ENCODE data around the gene S100A13. TPM values are rescaled to one million over a fixed set of nuclear protein-coding genes. Genes with fewer than 3 reads are reported as not detected.
A peak's percentile ranks its signal among the peaks of the same experiment; 100 is the strongest.

The S100A13 gene
- total RNA-seq, 1 experiment from 2014 or later, result 143 TPM

DNA sequence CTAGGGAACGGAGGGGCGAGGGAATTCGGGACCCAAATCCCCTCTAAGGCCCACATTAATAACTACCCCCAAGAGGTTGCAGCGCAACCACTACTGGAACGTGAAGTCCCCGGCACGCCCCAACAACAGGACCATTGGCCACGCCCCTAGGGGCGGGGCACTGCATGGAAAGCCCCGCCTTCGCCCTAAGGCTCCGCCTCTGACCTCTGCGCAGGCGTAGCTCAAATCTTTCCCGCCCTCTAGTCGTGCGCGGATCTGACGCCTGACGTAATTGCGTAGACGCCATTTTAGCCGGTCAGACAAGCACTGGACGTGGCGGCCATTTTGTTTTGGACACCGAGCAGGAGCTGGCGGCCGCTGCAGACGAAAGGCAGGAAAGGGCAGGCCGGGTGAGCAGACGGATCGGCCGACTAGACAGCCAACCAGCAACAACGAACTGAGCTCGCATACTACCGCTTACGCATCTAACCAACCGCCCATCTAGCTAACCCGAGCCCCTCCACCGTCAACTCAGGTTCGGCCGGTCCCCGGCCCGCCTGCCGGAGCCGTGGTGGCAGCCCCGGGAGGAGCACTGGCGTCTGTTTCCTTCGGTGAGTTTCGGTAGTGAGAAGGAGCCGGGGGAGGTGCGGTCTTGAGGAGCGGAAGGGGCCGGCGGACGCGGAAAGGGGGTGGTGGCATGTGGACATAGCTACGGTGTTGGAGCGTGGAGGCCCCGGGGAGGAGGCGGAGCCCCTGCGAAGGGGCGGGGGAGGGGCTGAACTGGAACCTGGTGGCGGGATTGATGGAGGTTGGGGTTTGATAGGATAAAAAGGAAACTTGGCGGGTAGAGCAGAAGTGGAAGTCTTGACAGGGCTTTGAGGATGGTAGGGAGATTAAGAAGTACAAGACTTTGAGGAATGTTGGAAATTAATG, 6.7 kb upstream of the S100A13 start, which contains the start of gene CHTOP:
Gene CHTOP (plus strand): TSS at position 313 of the 912 bp plus-strand sequence. CDS start 2,523 bp downstream, outside the sequence.
- Histone ChIP-seq H3K9me3 (no peaks in the 10 kb centered on the region), H3K4me3 (peak within 1 kb of the TSS; percentile 99), H3K27me3 (no peaks in the 10 kb centered on the region), H3K36me3 (peaks cover 45% of the 10 kb centered on the region)
- peak; percentile 97 for DNase-seq

DNA sequence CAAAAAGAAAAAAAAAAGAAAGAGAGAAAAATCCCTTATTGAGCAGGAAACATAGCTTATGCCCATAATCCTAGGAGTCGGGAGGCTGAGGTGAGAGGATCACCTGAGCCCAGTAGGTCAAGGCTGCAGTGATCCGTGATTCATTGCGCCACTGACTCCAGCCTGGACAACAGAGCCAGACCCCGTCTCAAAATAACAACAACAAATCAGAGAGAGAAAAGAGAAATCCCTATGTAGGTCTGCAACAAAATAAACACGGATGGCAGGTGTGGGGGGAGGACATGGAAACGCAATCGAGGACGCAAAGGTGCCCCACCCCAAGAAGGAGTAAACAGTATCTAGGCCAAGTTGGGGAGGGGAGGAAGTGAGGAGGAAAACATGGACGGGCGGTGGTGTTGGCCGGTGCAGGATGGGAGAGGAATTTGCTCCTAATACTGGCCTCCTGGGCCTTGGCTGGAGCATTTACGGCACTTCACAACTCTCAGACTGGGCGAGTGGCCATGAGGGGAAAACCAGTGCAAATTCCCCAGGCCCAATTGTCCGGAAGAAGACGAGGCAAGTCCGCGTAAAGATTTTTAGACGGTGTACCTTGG, 6.0 kb upstream of the S100A13 start:
- Histone ChIP-seq H3K4me3 (peak overlapping the region; percentile 99), H3K27me3 (no peaks in the 10 kb centered on the region), H3K9me3 (no peaks in the 10 kb centered on the region), H3K36me3 (peaks cover 37% of the 10 kb centered on the region)
- peak; percentile 80 for DNase-seq

DNA sequence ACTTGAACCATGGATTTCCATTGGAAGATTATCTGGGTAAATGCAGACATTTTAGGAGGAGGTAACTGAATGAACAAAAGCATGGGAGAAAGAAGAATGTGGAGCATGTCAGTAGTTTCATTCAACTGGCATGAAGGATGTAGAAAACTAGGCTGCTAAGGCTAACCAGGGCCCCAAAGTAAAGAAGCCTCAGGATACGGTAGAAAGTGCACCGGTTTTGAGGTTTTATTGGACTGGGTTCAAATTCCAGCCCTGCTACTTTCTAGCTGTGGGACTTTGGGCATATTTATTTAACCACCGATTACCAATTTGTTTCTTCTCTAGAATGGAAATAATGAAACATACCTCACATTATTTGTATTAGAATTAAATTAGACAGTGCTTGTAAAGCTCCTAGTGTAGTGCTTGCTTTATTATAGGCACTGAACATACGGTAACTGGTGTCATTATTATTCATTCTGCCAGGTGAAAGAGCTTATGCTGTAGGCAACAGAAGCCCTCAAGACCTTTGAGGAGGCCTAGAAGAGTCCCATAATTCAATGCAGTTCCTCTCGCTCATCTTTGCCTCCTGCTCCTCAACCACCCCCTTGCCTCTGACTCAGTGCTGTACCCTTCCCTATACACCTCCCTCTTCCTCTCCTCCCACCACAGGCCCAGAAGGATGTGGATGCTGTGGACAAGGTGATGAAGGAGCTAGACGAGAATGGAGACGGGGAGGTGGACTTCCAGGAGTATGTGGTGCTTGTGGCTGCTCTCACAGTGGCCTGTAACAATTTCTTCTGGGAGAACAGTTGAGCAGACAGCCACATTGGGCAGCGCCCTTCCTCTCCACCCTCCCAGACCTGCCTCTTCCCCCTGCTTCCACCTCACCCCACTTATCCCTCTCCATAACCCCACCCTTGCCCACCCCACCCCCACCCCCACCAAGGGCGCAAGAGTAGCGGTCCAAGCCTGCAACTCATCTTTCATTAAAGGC, 4.0 kb upstream of the S100A13 start:
- DNase-seq, result no peak

GRCh38 chr1:153630384-153630783, 3.1 kb upstream of the S100A13 start:
- no peak for DNase-seq
- H3K36me3 ChIP-seq, result peaks cover 19% of the 10 kb centered on the region
- no peaks in the 10 kb centered on the region for H3K27me3 ChIP-seq
- H3K4me3 ChIP-seq, result no peak overlapping the region
- H3K9me3 ChIP-seq, result no peaks in the 10 kb centered on the region

More for the DNA sequence above, 4.0 kb upstream of the S100A13 start:
- Histone ChIP-seq H3K36me3 (peaks cover 19% of the 10 kb centered on the region), H3K9me3 (no peaks in the 10 kb centered on the region), H3K4me3 (no peak overlapping the region), H3K27me3 (no peaks in the 10 kb centered on the region)

DNA sequence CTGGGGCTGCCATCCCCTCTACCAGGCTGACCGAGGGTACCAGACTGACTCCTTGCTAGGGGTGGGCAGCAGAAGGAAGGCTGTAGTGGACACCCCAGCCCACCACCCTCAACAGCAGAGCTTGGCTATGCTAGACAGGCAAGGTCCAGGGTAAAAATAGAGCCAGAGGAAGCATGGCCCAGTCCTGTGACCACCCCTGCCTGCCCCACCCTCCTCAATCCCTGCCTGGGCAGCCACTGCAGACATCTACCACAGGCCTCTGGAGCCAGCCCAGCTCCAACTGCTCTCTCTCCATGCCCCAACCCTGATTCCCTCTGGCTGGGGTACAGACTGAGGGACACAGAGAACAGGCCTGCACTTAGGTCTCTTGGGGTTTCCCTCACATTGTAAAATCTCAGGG, 2.7 kb upstream of the S100A13 start:
- Histone ChIP-seq H3K27me3 (no peaks in the 10 kb centered on the region), H3K36me3 (peaks cover 19% of the 10 kb centered on the region), H3K4me3 (no peak overlapping the region), H3K9me3 (no peaks in the 10 kb centered on the region)
- DNase-seq, result no peak

DNA sequence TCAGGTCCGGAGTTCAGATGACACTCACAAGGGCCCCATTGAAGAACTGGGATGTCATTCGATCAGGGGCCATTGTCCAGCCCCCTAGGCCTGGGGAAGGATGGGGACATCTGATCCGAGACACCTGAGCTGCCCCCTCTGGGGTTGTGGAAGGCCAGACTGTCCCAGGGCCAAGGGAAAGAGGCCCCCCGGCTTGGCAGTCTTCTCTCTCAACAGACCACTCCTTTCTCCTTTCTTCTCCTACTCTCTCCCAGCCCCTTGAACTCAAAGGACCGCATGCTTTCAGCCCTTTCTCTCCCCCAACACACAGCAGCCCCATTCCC, 2.0 kb upstream of the S100A13 start:
- DNase-seq, result no peak
- no peaks in the 10 kb centered on the region for H3K9me3 ChIP-seq
- peaks cover 23% of the 10 kb centered on the region for H3K36me3 ChIP-seq
- H3K27me3 ChIP-seq, result no peaks in the 10 kb centered on the region
- H3K4me3 ChIP-seq, result no peak overlapping the region

DNA sequence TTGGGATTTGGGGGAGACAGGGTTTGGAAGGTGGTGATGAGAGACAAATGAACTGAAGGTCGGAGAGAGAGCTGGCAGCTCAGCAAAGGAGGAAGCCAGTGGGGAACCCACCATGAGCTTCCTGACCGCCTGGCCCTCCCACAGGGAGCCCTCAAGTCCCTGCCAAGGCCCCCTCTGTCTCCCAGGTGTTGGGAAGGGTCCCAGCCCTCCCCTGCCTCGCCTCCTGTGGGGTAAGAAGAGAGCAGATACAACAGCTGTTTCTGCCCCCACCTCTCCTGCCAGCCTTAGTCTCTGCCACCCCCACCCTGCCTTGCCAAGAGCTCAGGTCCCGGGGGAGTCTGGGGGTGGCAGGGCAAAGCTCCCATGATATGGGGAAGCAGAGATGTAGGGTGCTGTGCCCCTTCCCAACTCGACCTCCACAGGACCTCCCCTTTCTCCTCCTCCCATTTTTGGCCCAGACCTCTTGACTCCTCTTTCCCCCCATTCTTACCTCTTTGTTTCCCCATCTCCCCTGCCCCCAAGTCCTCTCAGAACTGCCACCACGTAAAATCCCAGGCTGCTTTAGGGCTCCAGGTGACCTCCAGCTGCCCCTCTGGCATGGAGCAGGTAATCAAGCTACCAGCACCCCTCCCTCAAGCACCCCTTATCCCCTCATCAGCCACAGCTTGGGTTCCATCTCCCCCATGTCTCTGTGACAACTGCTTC, 1.5 kb upstream of the S100A13 start:
- no peak for DNase-seq
- H3K4me3 ChIP-seq, result no peak overlapping the region
- H3K36me3 ChIP-seq, result peaks cover 26% of the 10 kb centered on the region
- no peaks in the 10 kb centered on the region for H3K9me3 ChIP-seq
- H3K27me3 ChIP-seq, result no peaks in the 10 kb centered on the region

DNA sequence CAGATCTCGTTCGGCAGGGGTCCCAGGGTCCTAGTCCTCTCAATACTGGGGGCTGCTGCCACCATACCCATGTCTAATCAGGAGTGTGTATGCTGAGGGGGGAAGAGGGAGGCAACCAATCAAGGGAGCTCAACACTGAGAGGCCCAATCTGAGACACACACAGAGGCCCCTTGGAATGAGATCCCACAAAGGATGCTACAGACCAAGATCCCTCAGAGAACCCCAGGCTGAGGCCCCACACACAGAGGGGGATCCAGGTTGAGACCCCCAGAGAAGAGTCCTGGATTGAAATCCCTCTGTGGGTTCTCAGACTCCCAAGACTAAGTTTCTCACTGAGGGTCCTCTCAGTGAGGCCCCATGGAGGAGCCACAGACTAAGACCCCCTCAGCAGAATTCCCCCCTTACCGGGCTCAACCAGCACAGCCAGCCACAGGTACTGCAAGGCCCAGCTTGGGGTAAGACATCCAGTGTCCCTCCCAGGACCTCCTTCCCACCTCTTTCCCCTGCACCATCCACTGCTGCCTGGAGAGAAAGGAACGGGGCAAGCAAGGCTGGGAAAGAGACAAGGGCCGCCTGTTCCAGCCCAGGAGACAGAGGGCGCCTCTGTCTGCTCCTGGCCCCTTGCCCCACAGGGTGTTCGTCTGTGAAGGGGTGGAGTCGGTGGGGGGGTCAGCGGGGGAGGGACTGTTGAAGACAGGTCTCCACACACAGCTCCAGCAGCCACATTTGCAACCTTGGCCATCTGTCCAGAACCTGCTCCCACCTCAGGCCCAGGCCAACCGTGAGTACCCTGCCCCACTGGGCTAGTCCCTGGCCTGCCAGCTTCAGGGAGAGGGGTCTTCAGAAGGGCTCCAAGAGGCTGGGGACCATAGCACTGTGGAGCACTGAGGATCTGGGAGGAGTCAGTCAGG, 666 bp upstream of the S100A13 start, which contains the start of gene S100A1:
Gene S100A1 (plus strand): TSS at position 720 of the 912 bp plus-strand sequence. CDS start 2,088 bp downstream, outside the sequence.
- Histone ChIP-seq H3K27me3 (no peaks in the 10 kb centered on the region), H3K9me3 (no peaks in the 10 kb centered on the region), H3K36me3 (peaks cover 33% of the 10 kb centered on the region), H3K4me3 (peak within 1 kb of the TSS; percentile 56)
- DNase-seq, result peak; percentile 59

- peaks cover 45% of the 10 kb centered on the region for H3K36me3 ChIP-seq
- H3K4me3 ChIP-seq, result peak overlapping the region; percentile 56
- DNase-seq, result no peak
- H3K9me3 ChIP-seq, result no peaks in the 10 kb centered on the region
- no peaks in the 10 kb centered on the region for H3K27me3 ChIP-seq
Measured at GRCh38 chr1:153626477-153626903, 815 bp downstream of the S100A13 start.

- no peak for DNase-seq
- Histone ChIP-seq H3K27me3 (no peaks in the 10 kb centered on the region), H3K9me3 (no peaks in the 10 kb centered on the region), H3K36me3 (peaks cover 56% of the 10 kb centered on the region), H3K4me3 (no peak overlapping the region)
Measured at GRCh38 chr1:153624965-153625611, 2.2 kb downstream of the S100A13 start.

DNA sequence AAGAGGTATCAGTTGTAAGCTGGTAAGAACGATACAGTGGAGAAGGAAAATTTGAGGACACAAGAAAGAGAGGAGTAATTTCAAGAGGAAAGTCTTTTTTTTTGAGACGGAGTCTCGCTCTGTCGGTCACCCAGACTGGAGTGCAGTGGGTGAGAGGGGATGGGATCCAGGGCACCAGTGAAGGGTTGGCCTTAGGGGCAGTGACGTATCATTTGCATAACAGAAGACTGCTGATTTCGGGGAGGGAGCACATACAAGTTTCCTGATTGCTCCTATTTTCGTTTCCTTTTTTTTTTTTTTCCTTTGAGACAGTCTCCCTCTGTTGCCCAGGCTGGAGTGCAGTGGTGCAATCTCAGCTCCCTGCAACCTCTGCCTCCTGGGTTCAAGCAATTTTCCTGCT, 4.2 kb downstream of the S100A13 start:
- no peak for DNase-seq
- no peaks in the 10 kb centered on the region for H3K9me3 ChIP-seq
- no peaks in the 10 kb centered on the region for H3K27me3 ChIP-seq
- H3K36me3 ChIP-seq, result peaks cover 74% of the 10 kb centered on the region
- no peak overlapping the region for H3K4me3 ChIP-seq

- DNase-seq, result no peak
- H3K36me3 ChIP-seq, result peaks cover 59% of the 10 kb centered on the region
- H3K27me3 ChIP-seq, result no peaks in the 10 kb centered on the region
- no peaks in the 10 kb centered on the region for H3K9me3 ChIP-seq
- H3K4me3 ChIP-seq, result no peak overlapping the region
Measured at GRCh38 chr1:153619171-153619570, 8.1 kb downstream of the S100A13 start.

DNA sequence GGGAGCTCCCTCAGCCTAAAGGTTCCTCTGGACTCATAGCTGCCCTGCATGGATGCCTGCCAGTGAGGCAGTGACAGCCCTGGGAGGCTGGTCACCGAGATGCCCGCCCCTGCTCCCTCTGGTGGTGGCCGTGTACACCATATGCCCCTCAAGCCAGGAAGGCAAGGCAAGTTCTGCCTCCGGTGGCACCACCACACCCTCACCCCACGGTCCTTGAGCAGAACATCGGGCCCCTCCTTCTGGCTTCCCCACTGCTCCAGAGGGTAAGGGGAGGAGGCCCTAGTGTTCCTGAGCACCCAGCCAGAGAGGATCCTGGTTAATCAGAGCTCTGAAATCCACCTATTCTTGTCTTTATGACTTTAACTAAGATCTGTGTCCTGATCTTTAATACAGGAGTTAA, 9.6 kb downstream of the S100A13 start:
- no peak overlapping the region for H3K4me3 ChIP-seq
- no peaks in the 10 kb centered on the region for H3K27me3 ChIP-seq
- DNase-seq, result peak; percentile 88
- peaks cover 45% of the 10 kb centered on the region for H3K36me3 ChIP-seq
- H3K9me3 ChIP-seq, result no peaks in the 10 kb centered on the region

GRCh38 chr1:153616917-153617311, 10.4 kb downstream of the S100A13 start:
- no peaks in the 10 kb centered on the region for H3K9me3 ChIP-seq
- no peak overlapping the region for H3K4me3 ChIP-seq
- peaks cover 38% of the 10 kb centered on the region for H3K36me3 ChIP-seq
- no peaks in the 10 kb centered on the region for H3K27me3 ChIP-seq
- DNase-seq, result no peak

All from MG63 (cell line).